ENCODE measurements around the gene DCAF10. TPM values are rescaled to one million over a fixed set of nuclear protein-coding genes. Genes with fewer than 3 reads are reported as not detected.

Gene DCAF10
- polyA plus RNA-seq, 1 donor (not counting 4 experiments of a cell fraction or from before 2014, with no cell fraction given), result 29.2 TPM

DNA sequence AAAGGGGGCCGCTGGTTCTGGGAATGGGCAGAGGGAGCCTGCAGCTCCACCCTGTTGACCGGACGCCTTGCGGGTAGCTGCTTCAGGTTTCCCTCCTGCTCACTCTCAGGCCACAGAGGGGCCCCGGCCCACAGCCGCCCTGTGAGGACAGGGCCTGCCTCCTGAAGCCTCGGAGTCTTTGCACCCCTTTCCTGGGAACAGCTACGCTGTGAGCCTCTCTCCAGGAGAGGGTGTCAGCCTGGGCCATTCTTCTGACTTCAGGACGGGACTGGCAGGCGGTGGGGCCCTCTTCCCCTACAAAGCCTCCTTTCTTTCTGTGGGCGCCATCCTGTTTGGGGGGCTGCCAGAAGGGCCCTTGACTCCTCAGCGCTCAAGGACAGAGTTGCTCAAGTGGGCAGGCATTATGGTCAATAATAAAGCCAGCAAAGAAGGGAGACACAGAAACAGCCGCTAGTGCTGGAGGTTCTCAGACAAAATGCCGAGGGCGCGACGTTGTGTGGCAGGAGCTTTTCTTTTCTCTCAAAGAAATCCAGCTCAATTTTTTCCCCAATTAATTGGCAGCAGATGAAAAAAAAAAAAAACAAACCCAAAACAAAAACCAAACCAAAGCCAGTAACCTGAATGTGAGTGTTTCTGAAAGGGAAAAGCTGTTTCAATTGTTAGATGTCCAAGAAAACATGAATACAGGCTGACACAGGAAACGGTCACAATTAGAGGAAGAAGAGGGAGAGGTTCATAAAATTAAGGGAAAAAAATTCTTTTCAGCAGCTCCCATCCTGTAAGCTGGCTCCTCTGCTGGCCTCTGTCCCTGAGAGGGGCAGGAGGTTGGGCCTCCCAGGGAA, 116.1 kb downstream of the DCAF10 start:
- no peak for FAIRE-seq
- Histone ChIP-seq H3K79me2 (ENCODE audit: control insufficient read depth, insufficient read depth, low read length) (peaks cover 5% of the 10 kb centered on the region), H3K4me3 (ENCODE audit: control insufficient read depth in 2 of 3, extremely low read depth in 1 of 3, insufficient read depth in 2 of 3, low read depth in 1 of 3, low read length in 3 of 3) (no peak overlapping the region), H3K27ac (ENCODE audit: control insufficient read depth, insufficient read depth, low read length) (no peak overlapping the region), H3K9me3 (ENCODE audit: control insufficient read depth, low read depth, low read length) (no peaks in the 10 kb centered on the region), H3K9ac (ENCODE audit: control insufficient read depth, extremely low read depth, insufficient read depth, low read length) (no peak overlapping the region), H2AFZ (ENCODE audit: control insufficient read depth, low read length) (no peak overlapping the region), H3K27me3 (ENCODE audit: control insufficient read depth, extremely low read depth, insufficient read depth, low read length) (no peaks in the 10 kb centered on the region), H4K20me1 (ENCODE audit: control insufficient read depth, extremely low read depth, insufficient read depth, low read length) (no peaks in the 10 kb centered on the region), H3K9me1 (ENCODE audit: control insufficient read depth, extremely low read depth, insufficient read depth, low read length) (no peaks in the 10 kb centered on the region), H3K4me1 (ENCODE audit: control insufficient read depth, extremely low read depth, insufficient read depth, low read length) (peaks cover 19% of the 10 kb centered on the region), H3K36me3 (ENCODE audit: control insufficient read depth in 2 of 2, extremely low read depth in 1 of 2, insufficient read depth in 2 of 2, low read length in 2 of 2) (peaks cover 16 to 17% of the 10 kb centered on the region in 2 experiments), H3K4me2 (ENCODE audit: control insufficient read depth, extremely low read depth, insufficient read depth, low read depth, low read length) (no peak overlapping the region)
- dilution Hi-C loops (cut with MboI; ENCODE audit: extremely low pct_ligation_motif_present, low sequenced_read_pairs), result no loop called here
- no peak for DNase-seq (ENCODE audit: low read depth, low spot score)
- TF ChIP-seq, protein P1, sequence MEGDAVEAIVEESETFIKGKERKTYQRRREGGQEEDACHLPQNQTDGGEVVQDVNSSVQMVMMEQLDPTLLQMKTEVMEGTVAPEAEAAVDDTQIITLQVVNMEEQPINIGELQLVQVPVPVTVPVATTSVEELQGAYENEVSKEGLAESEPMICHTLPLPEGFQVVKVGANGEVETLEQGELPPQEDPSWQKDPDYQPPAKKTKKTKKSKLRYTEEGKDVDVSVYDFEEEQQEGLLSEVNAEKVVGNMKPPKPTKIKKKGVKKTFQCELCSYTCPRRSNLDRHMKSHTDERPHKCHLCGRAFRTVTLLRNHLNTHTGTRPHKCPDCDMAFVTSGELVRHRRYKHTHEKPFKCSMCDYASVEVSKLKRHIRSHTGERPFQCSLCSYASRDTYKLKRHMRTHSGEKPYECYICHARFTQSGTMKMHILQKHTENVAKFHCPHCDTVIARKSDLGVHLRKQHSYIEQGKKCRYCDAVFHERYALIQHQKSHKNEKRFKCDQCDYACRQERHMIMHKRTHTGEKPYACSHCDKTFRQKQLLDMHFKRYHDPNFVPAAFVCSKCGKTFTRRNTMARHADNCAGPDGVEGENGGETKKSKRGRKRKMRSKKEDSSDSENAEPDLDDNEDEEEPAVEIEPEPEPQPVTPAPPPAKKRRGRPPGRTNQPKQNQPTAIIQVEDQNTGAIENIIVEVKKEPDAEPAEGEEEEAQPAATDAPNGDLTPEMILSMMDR (optimal IDR thresholded peaks at IDR 0.05 in 1 of 3, IDR thresholded peaks at IDR 0.05 in 1 of 3, conservative IDR thresholded peaks at IDR 0.05 in 1 of 3; ENCODE audit: extremely low read depth in 1 of 3, insufficient read depth in 2 of 3, low read length in 3 of 3), result no peak
- TF ChIP-seq EZH2 (IDR thresholded peaks at IDR 0.05; ENCODE audit: low read length), result no peak

Other genes with a start within 250 kb of the DCAF10 start
- gene FBXO10, start 224.4 kb upstream of the DCAF10 start, polyA plus RNA-seq, result 4.1 to 6.6 TPM (median 5.1 TPM) in 3 replicates
- gene TOMM5, start 208.2 kb upstream of the DCAF10 start, polyA plus RNA-seq, result 175 to 232 TPM (median 193 TPM) in 3 replicates
- gene FRMPD1, start 149.8 kb upstream of the DCAF10 start, polyA plus RNA-seq, result 0.01 to 0.06 TPM (median 0.01 TPM) in 3 replicates
- gene TRMT10B, start 47.0 kb upstream of the DCAF10 start, polyA plus RNA-seq, result 4.0 to 6.9 TPM (median 6.8 TPM) in 3 replicates
- gene EXOSC3, start 15.7 kb upstream of the DCAF10 start, polyA plus RNA-seq, result 24.8 to 48.8 TPM (median 37.1 TPM) in 3 replicates
- gene SLC25A51, start 103.3 kb downstream of the DCAF10 start, polyA plus RNA-seq, result 19.5 to 31.8 TPM (median 22.2 TPM) in 3 replicates

All from keratinocyte (primary cell).